Measurements from ENCODE around the gene SLC15A5. TPM values are rescaled to one million over a fixed set of nuclear protein-coding genes. Genes with fewer than 3 reads are reported as not detected.

Gene SLC15A5
- polyA plus RNA-seq, 1 of the 3 experiments (the other 2 are of a cell fraction): not detected

- Histone ChIP-seq H2AFZ (ENCODE audit: low read depth) (no peak overlapping the region), H3F3A (replicated peaks; ENCODE audit: insufficient read depth) (no peaks in the 10 kb centered on the region), H3K27me3 (ENCODE audit: insufficient read depth) (no peaks in the 10 kb centered on the region), H3K4me2 (no peak overlapping the region), H3K27ac (ENCODE audit: low read depth in 2 of 2, low read length in 1 of 2) (no peak overlapping the region), H4K20me1 (ENCODE audit: insufficient read depth) (no peaks in the 10 kb centered on the region), H3K9me3 (no peaks in the 10 kb centered on the region), H3K4me3 (ENCODE audit: low read depth in 2 of 2, low read length in 1 of 2) (no peak overlapping the region), H3K79me2 (ENCODE audit: insufficient read depth) (no peaks in the 10 kb centered on the region), H3K4me1 (ENCODE audit: control insufficient read depth in 1 of 2, insufficient read depth in 2 of 2, low read depth in 1 of 2, low read length in 1 of 2) (no peaks in the 10 kb centered on the region), H3K9me2 (no peaks in the 10 kb centered on the region), H3K36me3 (replicated peaks in 1 of 2; ENCODE audit: control insufficient read depth in 1 of 2, insufficient read depth in 2 of 2, low read length in 1 of 2) (no peaks in the 10 kb centered on the region), H3K9ac (no peak overlapping the region)
- WGBS (ENCODE audit: low lambda C conversion rate): 0% methylated on average over 2 of the region's 2 CpGs
- TF ChIP-seq USF1 (IDR thresholded peaks at IDR 0.05; ENCODE audit: borderline replicate concordance, low read depth) (no peak), EP300 (IDR thresholded peaks at IDR 0.05; ENCODE audit: borderline replicate concordance in 1 of 2, low read depth in 1 of 2, low read length in 1 of 2) (no peak), JUND (IDR thresholded peaks at IDR 0.05) (no peak), MXI1 (IDR thresholded peaks at IDR 0.05; ENCODE audit: low read depth, low read length) (no peak), NRF1 (IDR thresholded peaks at IDR 0.05; ENCODE audit: low read depth, low read length) (no peak), CTCF (IDR thresholded peaks at IDR 0.05) (no peak), RFX5 (IDR thresholded peaks at IDR 0.05; ENCODE audit: low read length) (no peak), MAX (IDR thresholded peaks at IDR 0.05; ENCODE audit: low read depth) (no peak), ELF1 (IDR thresholded peaks at IDR 0.05) (no peak), RCOR1 (IDR thresholded peaks at IDR 0.05; ENCODE audit: low read length) (no peak), IRF3 (IDR thresholded peaks at IDR 0.05; ENCODE audit: low read depth, low read length) (no peak), YY1 (IDR thresholded peaks at IDR 0.05; ENCODE audit: low read depth) (no peak), FOXJ3 (CRISPR knock-in tag; IDR thresholded peaks at IDR 0.05) (no peak), PBX3 (IDR thresholded peaks at IDR 0.05) (no peak), GATA2 (CRISPR knock-in tag; IDR thresholded peaks at IDR 0.05) (no peak), GABPA (IDR thresholded peaks at IDR 0.05; ENCODE audit: low read depth) (no peak), RXRA (IDR thresholded peaks at IDR 0.05; ENCODE audit: borderline replicate concordance, low read depth) (no peak), ZBTB33 (IDR thresholded peaks at IDR 0.05; ENCODE audit: borderline replicate concordance, low read depth) (no peak), USF2 (IDR thresholded peaks at IDR 0.05; ENCODE audit: borderline replicate concordance, low read depth, low read length) (no peak), NFIC (IDR thresholded peaks at IDR 0.05; ENCODE audit: borderline replicate concordance) (no peak)
- ChIA-PET CTCF (no interaction called here), POLR2A (no interaction called here)
- no peak for DNase-seq
Measured at GRCh38 chr12:16282978-16283377, 5.5 kb upstream of the SLC15A5 start.
